K562 (cell line): ENCODE data around the gene ERBB3. TPM values are rescaled to one million over a fixed set of nuclear protein-coding genes. Genes with fewer than 3 reads are reported as not detected.

Experiments used
- CHD2 ChIP-seq: IDR thresholded peaks from 2 replicates; pipeline ENCODE4 v1.6.1; 2011; ENCODE audit warnings: low read depth, low read length
- CREBBP ChIP-seq: IDR thresholded peaks from one replicate; pipeline ENCODE4 v1.6.1; 2012; ENCODE audit warnings: low read depth, mild to moderate bottlenecking, control low read depth, inconsistent platforms, low read length
- ELF2 ChIP-seq: fragments of 250-450 bp; sonication (Bioruptor Pico); IDR thresholded peaks from 2 replicates; pipeline ENCODE4 v1.5.0; 2021; ENCODE audit warnings: mild to moderate bottlenecking
- EP400 ChIP-seq: fragments of 450-650 bp; IDR thresholded peaks from 2 replicates; pipeline ENCODE4 v1.6.1; 2017; ENCODE audit warnings: antibody characterized with exemption, mild to moderate bottlenecking, moderate library complexity
- FOXJ2 ChIP-seq: fragments of 200-800 bp; sonication (Bioruptor generic); IDR thresholded peaks from 2 replicates; pipeline ENCODE4 v1.6.1; 2016; ENCODE audit warnings: missing genetic modification characterization, missing compliant biosample characterization
- HDGF ChIP-seq: fragments of 450-650 bp; IDR thresholded peaks from 2 replicates; pipeline ENCODE4 v1.6.1; 2016
- HEY1 ChIP-seq: fragments of 250-450 bp; sonication (Bioruptor Pico); IDR thresholded peaks from 2 replicates; pipeline ENCODE4 v1.5.0; 2020; ENCODE audit warnings: mild to moderate bottlenecking, moderate library complexity, borderline replicate concordance
- HIVEP1 ChIP-seq: fragments of 250-450 bp; sonication (Bioruptor Pico); IDR thresholded peaks from 2 replicates; pipeline ENCODE4 v1.4.0; 2020; ENCODE audit warnings: mild to moderate bottlenecking
- HLTF ChIP-seq: fragments of 450-650 bp; IDR thresholded peaks from 2 replicates; pipeline ENCODE4 v1.6.1; 2016
- HNRNPLL ChIP-seq: fragments of 200-400 bp; formaldehyde crosslinking; IDR thresholded peaks from 2 replicates; pipeline ENCODE4 v1.6.1; 2017; ENCODE audit warnings: low read length, low read depth, mild to moderate bottlenecking; ENCODE audit not compliant: poor library complexity, severe bottlenecking
- LARP7 ChIP-seq: fragments of 450-650 bp; IDR thresholded peaks from 2 replicates; pipeline ENCODE4 v1.6.1; 2016
- MECOM ChIP-seq: fragments of 250-450 bp; sonication (Bioruptor Pico); IDR thresholded peaks from 2 replicates; pipeline ENCODE4 v1.8.0; 2022; ENCODE audit warnings: inconsistent platforms
- MTF1 ChIP-seq: fragments of 250-450 bp; sonication (Bioruptor Pico); IDR thresholded peaks from 2 replicates; pipeline ENCODE4 v1.9.0; 2021; ENCODE audit warnings: moderate library complexity, mild to moderate bottlenecking, inconsistent platforms, borderline replicate concordance
- PHB2 ChIP-seq: fragments of 450-650 bp; IDR thresholded peaks from 2 replicates; pipeline ENCODE4 v1.6.1; 2017; ENCODE audit warnings: low read depth
- RCOR1 ChIP-seq, 2 experiments: IDR thresholded peaks; 2 replicates each; pipeline ENCODE4 v1.6.1; 2012; ENCODE audit warnings: low read depth in 2 of 2, low read length in 2 of 2, borderline replicate concordance in 1 of 2, improper control_type of control experiment in 1 of 2
- TOE1 ChIP-seq, 2 experiments: fragments of 450-650 bp in 1 of 2; sonication (generic) in 1 of 2; formaldehyde crosslinking in 1 of 2; IDR thresholded peaks; 2 replicates each; pipeline versions ENCODE4 v1.7.1 to v1.8.0; 2016 to 2022; ENCODE audit warnings: borderline replicate concordance in 2 of 2, mild to moderate bottlenecking in 2 of 2, antibody characterized with exemption in 1 of 2, inconsistent platforms in 1 of 2, low read depth in 1 of 2, missing genetic modification reagents in 1 of 2, moderate library complexity in 1 of 2
- ZNF407 ChIP-seq: fragments of 450-650 bp; IDR thresholded peaks from 2 replicates; pipeline ENCODE4 v1.6.1; 2016; ENCODE audit warnings: low read depth
- polyA plus RNA-seq, 8 experiments: library from polyadenylated mRNA; depleted of rRNA in 4 of 8; stranded (reverse) in 5 of 8; unstranded in 3 of 8; fragments of >200 nt; fragmentation: Nextera tagmentation in 2 of 8; fragmentation: Illumina TruSeq in 1 of 8; extraction: Ambion mirVana in 2 of 8; extraction: Trizol in 1 of 8; gene quantifications; 2 replicates each; pipeline versions ENCODE4 v1.2.1 to v1.2.3, GENCODE V29; 2011 to 2014; ENCODE audit warnings: inconsistent platforms in 1 of 8, missing spikeins in 1 of 8
- total RNA-seq, 7 experiments: library from RNA; depleted of rRNA in 6 of 7; stranded (reverse); fragments of >200 nt in 6 of 7; fragmentation: Illumina TruSeq in 2 of 7; extraction: Trizol in 2 of 7; gene quantifications; 2 replicates each; pipeline versions ENCODE4 v1.2.1 to v1.2.3, GENCODE V29; 2011 to 2021; ENCODE audit warnings: low replicate concordance in 1 of 7
- TF ChIP-seq, protein P1 (sequence below), 2 experiments: fragments of 450-650 bp in 1 of 2; sonication (generic) in 1 of 2; formaldehyde crosslinking in 1 of 2; IDR thresholded peaks in 1 of 2; conservative IDR thresholded peaks in 1 of 2; 2 replicates each; pipeline versions ENCODE4 v1.6.1 to v1.8.1; 2016 to 2023; ENCODE audit warnings: mild to moderate bottlenecking in 2 of 2, moderate library complexity in 2 of 2, inconsistent platforms in 1 of 2, missing genetic modification reagents in 1 of 2

Gene ERBB3
- total and polyA plus RNA-seq, 9 of the 15 experiments (the other 6 are each of a cell fraction or from before 2014, with no cell fraction given): 1.5 to 5.4 (median 3.8) TPM

- TF ChIP-seq ZNF407 (peak; percentile 68), MECOM (CRISPR knock-in tag) (no peak), TOE1 (IDR thresholded peaks at IDR 0.05; ENCODE audit: borderline replicate concordance) (no peak; the same call in 1 of the 2 replicates), TOE1 (CRISPR knock-in tag; IDR thresholded peaks at IDR 0.05; ENCODE audit: borderline replicate concordance, low read depth) (peak; percentile 87; the same call in 1 of the 2 replicates), LARP7 (no peak; the same call in 1 of the 2 replicates), HLTF (no peak), MTF1 (no peak), FOXJ2 (no peak), CHD2 (peak; percentile 92), HIVEP1 (no peak), HNRNPLL (peak; percentile 53), EP400 (peak; percentile 91), CREBBP (no peak), PHB2 (no peak), ELF2 (CRISPR knock-in tag) (no peak), RCOR1 (IDR thresholded peaks at IDR 0.05; ENCODE audit: borderline replicate concordance in 1 of 2, low read depth in 2 of 2, low read length in 2 of 2) (peak in 1 of 2 experiments; percentile 47; a peak in 1 of 4 replicates), HDGF (0 out of 2 replicates have a peak, but pooled peaks have one; percentile 16), HEY1 (no peak)
- TF ChIP-seq, protein P1, sequence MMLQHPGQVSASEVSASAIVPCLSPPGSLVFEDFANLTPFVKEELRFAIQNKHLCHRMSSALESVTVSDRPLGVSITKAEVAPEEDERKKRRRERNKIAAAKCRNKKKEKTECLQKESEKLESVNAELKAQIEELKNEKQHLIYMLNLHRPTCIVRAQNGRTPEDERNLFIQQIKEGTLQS (IDR thresholded peaks at IDR 0.05): no peak
- TF ChIP-seq, protein P1 (CRISPR knock-in tag; conservative IDR thresholded peaks at IDR 0.05): no peak
Measured at GRCh38 chr12:56104109-56104814, 24.3 kb downstream of the ERBB3 start, which contains the start of gene PA2G4 (continued).
